Activated CD4-positive, alpha-beta T cell treated with anti-CD3 and anti-CD28 coated beads, Interleukin-2, amount 10 ng/mL, durations not matched to agents 24 days and 14 days (primary cell): ENCODE measurements around the gene MEX3C. TPM values are rescaled to one million over a fixed set of nuclear protein-coding genes. Genes with fewer than 3 reads are reported as not detected.

ENCODE experiments used
- DNase-seq: peaks from one replicate; pipeline ENCODE4 v3.0.0; 2022
- H3K27ac Mint-ChIP-seq: one replicate; pipeline ENCODE4 v1.8.0; 2022; ENCODE audit warnings: mild to moderate bottlenecking, mixed read lengths
- H3K27me3 Mint-ChIP-seq: one replicate; pipeline ENCODE4 v1.8.0; 2022; ENCODE audit warnings: mixed read lengths
- H3K36me3 Mint-ChIP-seq: one replicate; pipeline ENCODE4 v1.8.0; 2022; ENCODE audit warnings: low read depth, mild to moderate bottlenecking, mixed read lengths
- H3K4me1 Mint-ChIP-seq: one replicate; pipeline ENCODE4 v1.8.0; 2021; ENCODE audit warnings: mixed read lengths
- H3K4me3 Mint-ChIP-seq: one replicate; pipeline ENCODE4 v1.8.0; 2022; ENCODE audit warnings: mild to moderate bottlenecking, moderate library complexity, mixed read lengths
- H3K9me3 Mint-ChIP-seq: one replicate; pipeline ENCODE4 v1.8.0; 2021; ENCODE audit warnings: mixed read lengths
- intact Hi-C: fragments of 100-400 bp; cut with micrococcal nuclease; formaldehyde crosslinking; loops from one replicate; pipeline ENCODE4 v1.15.1; 2023
- total RNA-seq: library from RNA; stranded (reverse); gene quantifications from 2 replicates; pipeline ENCODE4 v1.2.3, GENCODE V29; 2022

MEX3C gene
- total RNA-seq, 1 donor from 2014 or later: 57.4 TPM

DNA sequence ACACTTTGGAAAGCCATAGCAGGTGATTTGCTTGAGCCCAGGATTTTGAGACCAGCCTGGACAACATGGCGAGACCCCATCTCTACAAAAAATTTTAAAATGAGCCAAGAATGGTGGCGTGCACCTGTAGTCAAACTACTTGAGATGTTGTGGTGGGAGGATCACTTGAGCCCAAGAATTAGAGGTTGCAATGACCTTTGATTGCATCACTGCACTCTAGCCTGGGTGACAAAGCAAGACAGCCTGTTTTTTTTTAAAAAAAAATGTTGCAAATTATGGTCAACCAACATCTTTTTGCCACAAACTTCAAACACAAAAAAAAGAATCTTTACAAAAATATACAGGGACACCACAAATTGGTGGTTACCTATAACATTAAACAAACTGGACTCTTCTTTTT is 40.3 kb downstream of the MEX3C start:
- Mint-ChIP-seq H3K4me1 (peaks cover 31% of the 10 kb centered on the region), H3K4me3 (no peak overlapping the region), H3K27ac (no peak overlapping the region), H3K9me3 (peaks cover 7% of the 10 kb centered on the region), H3K36me3 (no peaks in the 10 kb centered on the region), H3K27me3 (no peaks in the 10 kb centered on the region)
- DNase-seq: no peak
- intact Hi-C loops: no loop called here

DNA sequence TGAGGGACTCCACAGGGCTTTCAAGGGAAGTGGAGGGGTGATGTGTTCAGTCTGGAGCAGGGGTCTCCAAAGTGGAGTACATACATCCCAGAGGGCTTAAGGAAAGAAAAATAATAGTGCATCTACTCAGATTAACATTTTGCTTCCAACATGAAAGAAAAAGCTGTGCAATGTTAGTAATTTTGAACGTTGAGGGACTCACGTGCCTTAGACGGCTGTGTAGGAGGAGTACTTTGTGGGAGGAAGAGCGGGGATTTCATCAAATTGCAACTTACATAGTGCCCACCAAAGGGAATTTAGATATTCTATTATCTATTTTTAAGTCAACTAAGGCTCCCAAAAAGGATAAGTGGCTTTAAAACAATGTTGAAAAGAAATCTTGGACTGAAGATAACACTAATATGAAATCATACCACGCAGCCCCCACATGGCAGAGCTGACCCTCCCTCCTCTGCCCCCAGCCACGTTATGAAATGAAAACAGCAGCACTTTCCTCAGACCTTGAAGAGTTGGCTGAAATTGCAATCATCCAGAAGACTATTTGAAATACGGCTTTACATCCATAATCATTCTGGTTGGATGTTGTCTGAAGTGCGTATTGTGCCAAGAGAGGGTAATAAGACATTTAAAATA is 42.9 kb downstream of the MEX3C start:
- H3K9me3 Mint-ChIP-seq: peaks cover 7% of the 10 kb centered on the region
- no peaks in the 10 kb centered on the region for H3K36me3 Mint-ChIP-seq
- peak overlapping the region; percentile 99 for H3K27ac Mint-ChIP-seq
- no peak for DNase-seq
- no peaks in the 10 kb centered on the region for H3K27me3 Mint-ChIP-seq
- peak overlapping the region; percentile 80 for H3K4me3 Mint-ChIP-seq
- intact Hi-C loops: loop anchor here (1.0 to 5.0 kb wide), 2 partner anchors 17 to 122 kb away; partner anchors contain the start of gene SMAD4
- H3K4me1 Mint-ChIP-seq: peaks cover 48% of the 10 kb centered on the region

DNA sequence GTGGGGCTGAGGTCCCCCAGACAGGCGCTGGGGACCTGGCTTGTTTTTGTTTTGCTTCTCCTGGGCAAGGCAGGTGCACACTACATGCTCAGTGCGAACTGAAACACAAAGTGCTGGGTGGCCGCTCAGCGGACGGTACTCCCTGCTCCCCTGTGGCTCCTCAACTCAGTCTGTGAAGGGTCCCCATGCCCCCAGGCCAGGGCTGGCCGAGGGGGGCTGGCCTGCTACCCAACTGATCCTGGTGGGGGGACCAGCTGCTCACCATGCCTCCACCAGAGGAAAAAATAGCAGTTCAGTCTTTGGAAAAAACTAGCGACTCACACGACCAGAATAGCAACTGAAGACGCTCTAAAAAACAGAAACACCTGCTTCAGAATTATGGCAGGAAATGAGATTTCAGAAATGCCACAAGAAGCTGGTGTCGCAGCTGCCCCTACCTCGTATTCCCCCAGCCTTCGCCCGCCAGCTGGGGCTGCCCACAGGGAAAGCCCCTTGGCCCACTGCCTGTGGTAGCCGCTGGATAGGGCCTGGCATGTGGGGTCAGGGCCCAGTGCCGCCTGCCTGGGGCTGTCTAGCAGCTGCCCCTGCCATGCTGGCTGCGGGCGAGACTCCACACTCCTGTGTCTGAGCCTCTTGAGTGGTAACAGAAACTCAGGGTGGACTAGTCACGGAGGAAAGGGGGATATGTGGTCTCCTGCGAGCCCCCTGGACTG is 43.7 kb downstream of the MEX3C start:
- Mint-ChIP-seq H3K27ac (peak overlapping the region; percentile 99), H3K36me3 (no peaks in the 10 kb centered on the region), H3K4me1 (peaks cover 45% of the 10 kb centered on the region), H3K4me3 (peak overlapping the region; percentile 80), H3K9me3 (peaks cover 3% of the 10 kb centered on the region), H3K27me3 (no peaks in the 10 kb centered on the region)
- peak; percentile 86 for DNase-seq
- intact Hi-C loops: loop anchor here (1.0 to 5.0 kb wide), 2 partner anchors 17 to 122 kb away; partner anchors contain the start of gene SMAD4

DNA sequence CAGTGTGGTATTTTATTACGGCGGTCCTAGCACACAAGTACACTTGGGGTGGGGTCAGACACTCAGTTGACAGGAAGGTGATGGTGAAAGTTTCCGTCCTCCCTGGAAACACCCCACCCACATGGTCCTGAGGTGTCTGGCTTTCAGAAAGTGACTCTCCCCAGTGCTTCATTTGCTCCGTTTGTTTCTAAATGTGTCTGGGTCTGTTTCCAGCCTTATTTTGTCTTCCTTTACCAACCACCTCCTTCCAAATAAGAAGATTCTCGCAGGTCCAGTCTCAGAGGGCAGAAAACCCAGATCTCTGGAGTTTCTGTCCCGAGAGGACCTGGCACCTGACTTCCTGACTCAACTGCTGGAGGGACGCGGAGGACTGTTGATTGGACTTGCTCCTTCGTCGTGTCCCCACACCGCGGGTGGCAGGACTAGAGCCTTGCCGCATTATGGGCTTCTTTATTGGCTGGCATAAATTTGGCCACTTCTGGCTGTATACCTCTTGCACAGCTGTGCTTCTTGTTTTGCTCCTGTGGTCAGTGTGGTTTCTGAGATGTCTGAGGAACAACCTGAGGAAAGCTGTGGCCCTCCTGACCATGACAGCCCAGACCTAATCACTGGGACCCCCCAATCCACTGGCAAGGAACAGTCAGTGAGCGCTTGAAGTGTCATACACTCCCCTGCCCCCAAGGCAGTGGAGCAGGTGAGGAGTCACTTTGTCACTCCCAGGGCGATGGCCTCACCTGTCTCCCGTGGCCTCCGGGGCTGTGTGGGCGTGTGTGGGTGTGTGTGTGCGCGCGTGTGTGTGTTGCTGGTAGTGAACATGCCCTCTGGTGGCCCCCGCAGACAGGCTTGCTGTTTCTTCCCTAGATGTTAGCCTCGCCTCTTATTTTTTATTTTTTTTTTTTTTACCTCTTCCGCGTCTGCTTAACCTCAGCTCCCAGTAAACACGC is 45.6 kb downstream of the MEX3C start:
- peak; percentile 86 for DNase-seq
- Mint-ChIP-seq H3K4me1 (peaks cover 43% of the 10 kb centered on the region), H3K27me3 (no peaks in the 10 kb centered on the region), H3K4me3 (peak overlapping the region; percentile 76), H3K27ac (peak overlapping the region; percentile 96), H3K36me3 (no peaks in the 10 kb centered on the region), H3K9me3 (no peaks in the 10 kb centered on the region)
- intact Hi-C loops: loop anchor here (1.0 to 5.0 kb wide), 2 partner anchors 45 to 120 kb away; partner anchors contain the start of genes MEX3C and SMAD4

DNA sequence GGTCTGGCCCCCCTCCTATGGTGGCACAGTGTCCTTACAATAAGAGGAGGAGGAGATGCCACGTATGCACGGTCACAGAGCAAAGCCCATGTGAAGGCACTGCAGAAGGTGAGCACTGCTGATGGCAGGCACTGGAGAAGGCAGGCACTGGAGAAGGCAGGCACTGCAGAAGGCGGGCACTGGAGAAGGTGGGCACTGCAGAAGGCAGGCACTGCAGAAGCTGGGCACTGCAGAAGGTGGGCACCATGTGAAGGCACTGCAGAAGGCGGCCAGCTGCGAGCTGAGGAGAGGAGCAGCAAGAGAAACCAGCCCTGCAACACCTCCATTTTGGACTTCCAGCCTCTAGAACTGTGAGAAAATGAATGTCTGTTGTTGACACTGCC is 46.3 kb downstream of the MEX3C start:
- Mint-ChIP-seq H3K36me3 (no peaks in the 10 kb centered on the region), H3K4me3 (peak overlapping the region; percentile 76), H3K4me1 (peaks cover 43% of the 10 kb centered on the region), H3K27me3 (no peaks in the 10 kb centered on the region), H3K27ac (peak overlapping the region; percentile 96), H3K9me3 (no peaks in the 10 kb centered on the region)
- DNase-seq: no peak
- intact Hi-C loops: loop anchor here (1.0 to 5.0 kb wide), 2 partner anchors 46 to 119 kb away; partner anchors contain the start of genes MEX3C and SMAD4

DNA sequence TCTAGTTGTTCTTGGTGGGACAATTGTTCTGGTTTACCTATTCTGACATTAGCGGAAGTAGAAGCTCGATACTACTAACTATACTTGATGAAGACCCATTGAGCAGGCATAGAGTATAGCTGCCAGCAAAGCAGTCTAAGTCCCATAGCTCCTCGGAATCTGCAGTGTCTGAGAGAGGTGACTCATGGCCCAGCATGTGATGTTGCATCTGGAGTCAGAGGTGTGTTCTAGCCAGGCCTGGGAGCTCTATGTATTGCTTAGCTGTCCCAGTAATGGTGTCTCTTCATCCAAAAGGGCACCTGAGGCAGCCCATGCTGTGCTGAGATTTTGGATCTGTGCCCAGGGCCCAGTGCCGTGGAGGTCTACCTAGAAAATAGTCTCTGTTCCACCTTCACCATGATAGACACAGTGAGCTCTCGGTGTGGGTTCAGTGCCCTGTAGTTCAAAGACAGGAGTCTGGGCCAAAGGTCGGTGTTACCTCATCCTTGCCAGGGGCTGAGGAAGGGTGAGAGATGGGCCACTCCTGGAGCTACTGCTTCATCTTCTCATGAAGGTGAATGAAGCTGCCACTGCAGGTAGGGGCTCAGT is 47.3 kb downstream of the MEX3C start:
- intact Hi-C loops: loop anchor here (5.0 kb wide), 1 partner anchor 118 kb away; the partner anchor contains the start of gene SMAD4
- H3K27ac Mint-ChIP-seq: peak overlapping the region; percentile 67
- H3K36me3 Mint-ChIP-seq: no peaks in the 10 kb centered on the region
- no peaks in the 10 kb centered on the region for H3K9me3 Mint-ChIP-seq
- H3K4me3 Mint-ChIP-seq: no peak overlapping the region
- no peaks in the 10 kb centered on the region for H3K27me3 Mint-ChIP-seq
- peaks cover 42% of the 10 kb centered on the region for H3K4me1 Mint-ChIP-seq
- no peak for DNase-seq

DNA sequence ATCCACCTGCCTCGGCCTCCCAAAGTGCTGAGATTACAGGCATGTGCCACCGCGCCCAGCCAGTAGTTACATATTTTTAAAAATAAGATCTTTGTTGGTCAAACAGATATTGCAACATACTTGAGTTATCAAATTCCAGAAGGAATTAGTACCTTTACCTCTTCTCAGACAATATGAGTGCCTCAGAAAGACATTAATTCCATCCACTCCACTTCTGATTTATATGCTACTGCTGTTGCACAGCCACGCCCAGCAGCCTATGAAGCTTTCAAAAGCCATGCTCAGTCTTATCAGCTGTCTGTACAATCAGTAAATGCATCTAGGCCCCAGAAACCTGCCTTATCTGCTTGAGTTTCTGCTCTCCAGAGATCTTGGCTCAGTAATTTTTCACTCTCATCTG is 47.8 kb downstream of the MEX3C start:
- H3K4me1 Mint-ChIP-seq: peaks cover 40% of the 10 kb centered on the region
- H3K9me3 Mint-ChIP-seq: no peaks in the 10 kb centered on the region
- no peak overlapping the region for H3K4me3 Mint-ChIP-seq
- H3K27ac Mint-ChIP-seq: no peak overlapping the region
- intact Hi-C loops: loop anchor here (5.0 kb wide), 1 partner anchor 117 kb away; the partner anchor contains the start of gene SMAD4
- no peaks in the 10 kb centered on the region for H3K27me3 Mint-ChIP-seq
- DNase-seq: no peak
- no peaks in the 10 kb centered on the region for H3K36me3 Mint-ChIP-seq

DNA sequence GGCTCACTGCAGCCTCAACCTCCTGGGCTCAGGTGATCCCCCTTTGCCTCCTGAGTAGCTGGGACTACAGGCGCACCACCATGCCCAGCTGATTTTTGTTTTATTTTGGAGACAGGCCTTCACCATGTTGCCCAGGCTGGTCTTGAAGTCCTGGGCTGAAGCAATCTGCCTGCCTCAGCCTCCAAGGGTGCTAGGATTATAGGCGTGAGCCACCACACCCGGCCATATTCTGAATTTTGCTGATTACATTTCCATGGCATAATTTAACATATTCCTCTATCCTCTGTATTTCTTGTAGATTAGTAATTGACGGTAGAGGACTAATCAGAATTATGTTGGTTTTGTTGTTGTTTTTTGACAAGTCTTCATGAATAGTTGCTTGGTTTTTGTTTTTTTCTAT is 50.6 kb downstream of the MEX3C start:
- H3K4me1 Mint-ChIP-seq: peaks cover 20% of the 10 kb centered on the region
- intact Hi-C loops: no loop called here

DNA sequence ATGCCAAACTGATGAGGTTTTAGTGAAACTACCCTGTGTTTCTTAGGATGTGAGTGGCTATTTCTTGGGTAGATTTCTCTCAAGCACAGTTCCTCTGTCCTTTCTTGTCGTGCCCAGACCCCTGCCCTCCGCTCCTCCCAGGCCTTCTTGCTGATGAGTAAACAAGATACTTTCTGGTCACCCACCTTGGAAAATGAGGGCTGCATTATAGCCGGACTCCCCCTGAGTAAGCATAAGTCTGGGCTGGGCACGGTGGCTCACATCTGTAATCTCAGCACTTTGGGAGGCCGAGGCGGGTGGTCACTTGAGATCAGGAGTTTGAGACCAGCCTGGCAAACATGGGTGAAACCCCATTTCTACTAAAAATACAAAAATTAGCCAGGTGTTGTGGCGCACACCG is 58.5 kb downstream of the MEX3C start:
- Mint-ChIP-seq H3K27ac (no peak overlapping the region), H3K36me3 (no peaks in the 10 kb centered on the region), H3K27me3 (no peaks in the 10 kb centered on the region), H3K4me1 (no peaks in the 10 kb centered on the region), H3K4me3 (no peak overlapping the region), H3K9me3 (no peaks in the 10 kb centered on the region)
- intact Hi-C loops: no loop called here
- DNase-seq: no peak

More for the DNA sequence above, 50.6 kb downstream of the MEX3C start:
- H3K27ac Mint-ChIP-seq: no peak overlapping the region
- no peaks in the 10 kb centered on the region for H3K36me3 Mint-ChIP-seq
- H3K27me3 Mint-ChIP-seq: no peaks in the 10 kb centered on the region
- DNase-seq: no peak
- H3K9me3 Mint-ChIP-seq: no peaks in the 10 kb centered on the region
- no peak overlapping the region for H3K4me3 Mint-ChIP-seq

DNA sequence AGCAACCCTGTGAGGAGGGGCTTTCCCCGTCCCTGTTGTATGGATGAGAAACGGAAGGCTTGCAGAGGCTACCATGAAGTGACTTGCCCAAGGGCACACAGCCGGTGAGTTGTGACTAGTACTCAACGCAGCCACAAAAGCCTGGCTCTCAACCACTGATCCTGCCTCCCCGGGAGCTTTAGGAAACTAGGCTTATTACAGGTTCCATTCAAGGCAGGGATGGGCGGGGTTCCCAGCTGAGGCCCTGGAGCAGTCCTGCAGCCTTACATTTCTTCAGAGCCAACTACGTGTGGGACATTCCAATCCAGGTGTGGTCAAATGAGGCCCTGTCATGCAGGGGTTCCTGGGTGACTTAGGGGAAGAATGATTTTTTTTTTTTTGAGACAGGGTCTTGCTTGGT is 59.6 kb downstream of the MEX3C start:
- Mint-ChIP-seq H3K4me1 (no peaks in the 10 kb centered on the region), H3K36me3 (no peaks in the 10 kb centered on the region), H3K4me3 (no peak overlapping the region), H3K27me3 (no peaks in the 10 kb centered on the region), H3K27ac (no peak overlapping the region), H3K9me3 (no peaks in the 10 kb centered on the region)
- intact Hi-C loops: no loop called here
- no peak for DNase-seq

DNA sequence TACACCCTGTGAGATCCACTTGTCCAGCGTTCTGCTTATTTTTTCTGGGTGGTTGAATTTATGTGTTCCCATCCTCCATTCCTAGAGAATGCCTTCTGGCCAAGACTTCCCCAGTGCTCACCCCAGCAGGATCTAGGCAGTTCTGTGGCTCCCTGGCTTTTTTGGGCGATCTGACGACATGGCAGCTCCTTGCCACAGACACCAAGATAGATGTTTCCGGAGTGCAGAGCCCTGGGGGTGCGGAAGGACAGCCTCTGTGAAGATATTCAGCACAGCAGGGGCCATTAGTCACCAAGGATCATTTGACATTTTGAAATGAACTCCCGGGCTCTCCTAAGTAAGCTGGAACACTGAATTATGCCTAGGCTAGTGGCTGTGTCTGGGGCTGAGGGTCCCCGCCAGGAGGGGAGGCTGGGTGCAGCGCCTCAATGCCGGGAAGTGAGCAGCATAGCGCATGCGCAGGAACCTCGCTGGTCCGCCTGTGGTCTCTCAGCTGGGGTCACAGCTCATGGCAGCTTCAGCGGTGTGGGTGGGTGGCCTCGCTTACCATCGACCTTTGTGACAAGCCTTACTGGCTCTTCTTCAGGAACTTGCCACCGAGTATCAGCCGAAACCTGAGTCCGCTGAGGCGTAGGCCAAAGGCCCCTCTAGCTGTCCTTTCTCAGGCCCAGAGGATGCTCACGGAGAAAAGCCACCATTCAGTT is 60.3 kb downstream of the MEX3C start:
- no peak overlapping the region for H3K27ac Mint-ChIP-seq
- no peak for DNase-seq
- intact Hi-C loops: no loop called here
- no peaks in the 10 kb centered on the region for H3K9me3 Mint-ChIP-seq
- H3K4me3 Mint-ChIP-seq: no peak overlapping the region
- no peaks in the 10 kb centered on the region for H3K4me1 Mint-ChIP-seq
- no peaks in the 10 kb centered on the region for H3K27me3 Mint-ChIP-seq
- no peaks in the 10 kb centered on the region for H3K36me3 Mint-ChIP-seq

DNA sequence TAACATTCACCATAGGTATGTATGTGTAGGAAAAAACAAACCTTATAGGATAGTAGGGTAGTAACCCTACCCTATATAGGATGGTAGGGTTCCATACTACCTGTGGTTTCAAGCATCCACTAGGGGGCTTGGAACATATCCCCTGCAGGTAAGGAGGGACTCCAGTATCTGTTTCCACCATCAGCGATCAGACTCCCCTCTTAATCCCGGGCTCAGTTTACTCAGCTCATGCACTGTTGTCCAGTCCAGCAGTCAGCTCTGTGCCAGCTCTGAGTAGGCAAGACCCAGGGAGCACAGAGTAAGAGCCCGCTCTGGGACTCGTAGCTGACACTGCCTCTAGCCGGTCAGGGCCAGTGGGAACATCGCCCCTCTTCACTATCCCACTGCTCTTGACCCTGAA is 61.7 kb downstream of the MEX3C start:
- no peak for DNase-seq
- Mint-ChIP-seq H3K27ac (no peak overlapping the region), H3K9me3 (no peaks in the 10 kb centered on the region), H3K4me1 (no peaks in the 10 kb centered on the region), H3K27me3 (no peaks in the 10 kb centered on the region), H3K36me3 (no peaks in the 10 kb centered on the region), H3K4me3 (no peak overlapping the region)
- intact Hi-C loops: no loop called here

DNA sequence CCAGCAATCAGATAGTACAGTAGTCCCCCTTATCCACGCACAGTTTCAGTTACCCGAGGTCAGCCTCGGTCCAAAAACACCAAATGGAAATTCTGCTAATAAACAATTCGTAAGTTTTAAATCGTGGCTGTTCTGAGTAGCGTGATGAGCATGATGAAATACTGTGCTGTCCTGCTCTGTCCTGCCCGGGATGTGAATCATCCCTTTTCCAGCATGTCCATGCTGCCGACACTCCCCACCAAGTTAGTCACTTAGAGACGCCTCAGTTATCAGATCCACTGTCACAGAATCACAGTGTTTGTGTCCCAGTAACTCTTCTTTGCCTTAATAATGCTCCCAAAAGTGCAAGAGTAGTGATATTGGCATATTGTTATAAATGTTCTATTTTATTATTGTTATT is 62.1 kb downstream of the MEX3C start:
- H3K27ac Mint-ChIP-seq: no peak overlapping the region
- H3K9me3 Mint-ChIP-seq: no peaks in the 10 kb centered on the region
- no peak overlapping the region for H3K4me3 Mint-ChIP-seq
- H3K27me3 Mint-ChIP-seq: no peaks in the 10 kb centered on the region
- DNase-seq: no peak
- intact Hi-C loops: no loop called here
- H3K36me3 Mint-ChIP-seq: no peaks in the 10 kb centered on the region
- no peaks in the 10 kb centered on the region for H3K4me1 Mint-ChIP-seq
